NCI-H1048 (cell line): Measurements from ENCODE around the gene RAB5B.

Experiments
- DNase-seq: peaks from one replicate; lab custom pipeline; 2025; lab: John Stamatoyannopoulos, UW

The RAB5B gene, protein sequence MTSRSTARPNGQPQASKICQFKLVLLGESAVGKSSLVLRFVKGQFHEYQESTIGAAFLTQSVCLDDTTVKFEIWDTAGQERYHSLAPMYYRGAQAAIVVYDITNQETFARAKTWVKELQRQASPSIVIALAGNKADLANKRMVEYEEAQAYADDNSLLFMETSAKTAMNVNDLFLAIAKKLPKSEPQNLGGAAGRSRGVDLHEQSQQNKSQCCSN

DNA sequence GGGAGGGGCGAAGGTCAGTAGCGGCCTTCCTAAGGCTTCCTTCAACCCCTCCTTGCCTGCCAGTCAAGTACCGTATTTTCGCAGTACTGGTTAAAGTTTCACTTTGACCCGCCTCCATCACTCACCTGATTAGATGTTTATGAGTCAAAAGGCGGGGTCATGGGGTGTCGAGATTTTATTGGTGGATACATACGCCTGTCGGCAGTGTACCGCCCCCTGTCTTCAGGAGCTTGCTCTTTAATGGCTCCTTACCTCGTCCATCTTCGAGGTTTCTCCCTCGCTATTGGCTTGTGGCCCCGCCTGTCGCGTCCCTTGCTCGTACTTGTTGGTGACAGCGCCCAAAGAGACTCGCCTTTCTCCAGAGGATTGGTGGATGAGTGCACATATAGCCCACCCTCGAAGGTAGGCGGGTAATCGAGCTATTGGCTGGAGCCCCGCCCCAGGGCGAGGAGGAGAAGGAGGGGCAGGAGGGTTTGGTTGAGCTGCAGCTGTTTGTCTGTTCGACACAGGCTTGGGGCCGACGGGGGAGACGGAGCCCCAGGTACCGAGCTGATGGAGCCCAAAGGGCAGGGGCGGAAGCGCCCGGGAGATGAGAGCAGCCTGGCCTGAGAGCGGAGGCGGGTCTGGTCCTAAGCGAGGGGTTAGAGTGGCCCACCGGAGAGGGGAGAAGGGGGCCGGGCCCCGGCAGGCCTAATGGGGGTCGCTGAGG lies at the start of gene RAB5B:
RAB5B (plus strand) TSS at position 480 of the 709 bp plus-strand sequence. CDS start 12,883 bp downstream, outside the sequence.
- peak; percentile 99 for DNase-seq

DNA sequence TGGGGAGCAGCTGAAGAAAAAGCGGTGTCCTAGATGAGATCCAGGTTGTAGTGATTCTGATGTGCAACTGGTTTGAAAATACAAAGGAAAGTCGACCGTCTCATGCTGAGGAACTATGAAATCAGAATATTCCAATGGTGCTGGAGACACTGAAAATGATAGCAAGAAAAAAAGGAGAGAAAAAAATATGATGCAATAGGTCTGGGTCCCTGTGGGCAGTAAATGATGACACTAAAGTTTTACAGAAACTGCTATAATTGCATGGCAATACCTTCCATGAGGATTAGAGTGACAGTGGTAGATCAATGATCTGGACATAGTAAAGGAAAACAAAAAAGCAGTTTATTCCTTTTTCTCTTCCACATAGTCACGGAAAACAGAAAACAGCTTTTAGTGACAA lies 48.5 kb upstream of the RAB5B start:
- DNase-seq: no peak

DNA sequence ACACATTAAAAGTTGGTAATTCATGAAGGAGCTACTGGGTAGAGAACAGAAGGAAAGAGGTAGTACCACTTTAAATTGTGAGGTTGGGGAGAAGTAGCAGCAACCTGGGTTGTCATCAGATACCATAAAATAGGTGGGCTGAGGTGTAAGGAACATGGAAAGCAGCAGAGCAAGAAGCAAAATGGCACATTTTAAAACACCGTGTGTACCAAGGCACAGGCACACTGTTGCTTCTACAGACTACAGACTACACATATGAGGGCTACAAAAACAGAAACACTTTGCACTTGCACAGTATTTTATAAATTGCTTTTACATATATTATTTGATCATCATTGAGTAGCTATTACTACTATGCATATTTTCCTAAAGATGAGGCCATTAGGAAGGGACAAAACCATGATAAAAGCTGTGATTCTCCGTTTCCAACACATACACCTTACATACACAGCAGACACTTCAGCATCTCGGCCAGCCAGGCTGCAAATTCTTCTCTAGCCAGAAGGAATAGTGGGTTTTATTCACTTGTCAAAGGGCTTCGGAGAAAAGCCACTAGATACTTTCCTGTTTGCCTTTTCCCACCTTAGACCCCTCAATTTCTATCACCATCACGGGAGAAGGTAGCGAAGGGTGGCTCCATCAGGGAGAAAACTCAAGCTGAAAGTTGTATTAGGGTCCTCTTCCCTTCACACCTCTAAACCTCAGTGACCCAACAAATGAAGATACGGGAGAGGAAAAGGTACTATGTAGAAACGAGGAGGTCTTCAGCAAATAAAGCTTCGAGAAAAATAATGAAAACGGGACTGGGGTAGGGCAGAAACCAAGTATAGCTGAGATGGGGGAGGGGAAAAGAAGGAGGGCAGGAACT lies 47.8 kb upstream of the RAB5B start:
- DNase-seq: no peak

DNA sequence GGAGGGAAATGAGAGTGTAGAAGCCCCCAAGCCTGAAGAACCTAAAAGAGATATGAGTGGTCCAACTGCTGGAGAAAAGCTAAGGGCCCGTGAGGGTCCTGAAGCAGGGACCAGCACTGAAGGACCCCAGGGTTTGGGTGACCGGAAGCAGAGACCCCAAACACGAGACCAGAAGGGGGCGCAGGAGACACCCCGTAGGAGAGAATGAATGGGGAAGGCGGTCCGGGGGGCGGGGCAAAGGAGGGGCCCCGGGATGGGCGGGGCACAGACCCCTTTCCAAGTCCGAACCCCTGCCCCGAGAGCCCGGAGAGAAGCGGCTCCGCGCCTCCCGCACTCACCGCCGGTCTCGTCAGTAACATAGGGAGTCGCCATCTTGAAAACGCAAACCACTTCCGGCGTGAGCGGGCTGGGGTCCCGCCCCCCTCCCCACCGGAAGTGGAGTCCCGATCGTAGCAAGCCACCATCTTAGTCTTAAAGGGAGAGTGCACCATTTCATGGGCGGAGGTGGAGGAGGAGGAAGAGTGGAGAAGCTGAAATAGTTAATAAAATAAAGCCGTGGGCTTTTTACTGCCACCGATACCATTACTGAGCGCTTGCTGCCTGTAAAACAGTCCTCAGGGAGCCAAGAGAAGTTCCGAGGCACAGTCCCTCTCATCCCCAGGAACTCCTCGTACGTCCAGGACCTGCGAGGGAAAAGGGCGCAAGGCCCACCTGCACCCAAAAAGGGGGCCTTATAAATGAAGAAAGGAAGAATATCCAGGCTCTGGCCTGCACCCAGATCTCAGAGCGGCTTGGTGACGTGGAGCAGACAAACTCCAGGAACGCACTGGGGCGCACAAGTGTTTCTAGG lies 46.9 kb upstream of the RAB5B start:
- peak; percentile 86 for DNase-seq

DNA sequence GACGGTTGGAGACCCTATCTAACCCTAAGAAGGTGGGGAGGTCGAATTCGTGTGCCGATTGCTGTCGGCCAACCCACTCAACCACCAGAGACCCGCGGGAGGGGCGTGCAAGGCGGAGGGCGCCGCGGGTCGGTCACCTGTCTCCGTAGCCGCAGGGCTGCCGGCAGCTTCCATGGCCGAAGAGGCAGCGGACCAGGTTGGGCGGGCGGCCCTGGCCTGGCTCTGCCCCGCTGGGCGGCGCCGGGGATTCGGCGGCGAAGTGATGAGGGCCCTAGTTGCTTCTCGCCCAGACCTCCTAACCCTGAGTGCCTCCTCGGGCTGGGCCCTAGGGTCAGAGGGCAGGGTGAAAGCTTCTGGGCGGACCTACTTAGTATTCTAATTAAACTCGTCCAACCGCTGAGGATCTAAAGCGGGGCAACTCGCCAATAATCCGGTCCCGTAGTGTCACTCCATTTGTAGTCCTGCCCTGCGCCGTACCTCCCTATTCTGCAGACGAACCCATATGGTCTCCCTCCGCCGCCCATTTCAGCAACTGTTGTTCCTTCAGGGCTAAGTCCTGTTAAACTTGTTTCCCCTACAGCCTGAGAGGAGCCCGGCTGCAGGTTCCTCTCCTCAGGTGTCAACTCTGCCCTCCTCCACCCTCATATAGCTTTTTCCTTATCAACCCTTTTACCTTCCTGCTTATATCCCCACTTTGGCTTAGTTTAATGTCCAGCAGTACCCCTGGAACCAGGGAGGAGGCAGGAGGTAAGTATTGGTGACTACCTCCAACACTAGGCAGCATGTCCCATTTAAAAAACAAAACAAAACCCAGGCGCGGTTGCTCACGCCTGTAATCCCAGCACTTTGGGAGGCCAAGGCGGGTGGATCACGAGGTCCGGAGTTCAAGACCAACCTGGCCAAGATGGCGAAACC lies 46.0 kb upstream of the RAB5B start, which contains the start of gene PYM1:
PYM1 (minus strand) TSS at position 307 of the 915 bp plus-strand sequence; CDS start at position 174, 133 bp downstream.
- DNase-seq: no peak

DNA sequence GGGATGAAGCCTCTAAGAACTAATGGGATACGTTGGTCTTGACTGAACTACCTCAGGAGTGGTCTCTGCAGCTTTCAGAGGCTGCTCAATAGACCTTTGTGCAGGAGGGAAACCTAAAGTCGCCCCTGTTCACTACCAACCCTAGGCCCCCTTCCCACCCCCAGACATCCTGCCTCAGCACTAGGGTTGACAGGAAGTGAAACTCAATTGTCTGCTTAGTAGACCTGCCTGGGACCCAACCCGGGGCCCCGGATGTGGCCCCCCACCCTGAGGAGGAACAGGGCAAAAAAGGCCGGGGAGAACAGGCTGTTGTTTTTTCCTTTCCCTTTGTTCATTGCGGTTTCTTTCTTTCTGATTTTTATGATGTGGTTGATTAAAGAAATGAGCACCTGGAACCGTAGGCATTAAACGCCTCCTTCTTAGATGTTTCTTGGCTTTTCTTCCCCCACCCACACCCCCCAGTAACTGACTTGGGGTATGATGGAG lies 44.5 kb upstream of the RAB5B start:
- DNase-seq: no peak

DNA sequence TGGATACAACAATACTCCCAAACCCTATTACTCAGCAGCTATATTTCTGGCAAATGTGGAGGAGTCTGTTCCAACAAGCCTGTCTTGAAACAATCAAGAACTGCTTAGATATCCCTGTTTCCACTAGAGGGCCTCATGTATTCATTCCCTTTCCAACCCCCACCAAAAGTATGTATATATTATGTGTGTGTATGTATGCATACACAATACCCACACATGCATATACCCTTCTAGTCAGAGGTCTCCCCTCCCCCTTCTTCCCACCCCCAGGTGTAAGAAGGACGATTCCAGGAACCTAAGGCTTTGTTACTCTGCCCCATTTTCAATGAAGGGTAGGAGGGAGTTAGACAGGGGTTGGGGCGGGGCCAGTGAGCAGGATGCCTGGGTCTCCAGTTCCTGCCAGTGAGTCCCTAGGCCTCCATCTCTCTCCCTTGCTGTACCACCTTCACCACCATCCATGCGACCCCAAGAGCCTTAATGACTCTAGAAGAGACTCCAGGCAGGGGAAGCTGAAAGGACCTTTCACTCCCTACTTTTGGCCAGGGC lies 43.0 kb upstream of the RAB5B start, which contains the start of gene DGKA:
DGKA (plus strand) TSS at position 392 of the 546 bp plus-strand sequence. CDS start 5,342 bp downstream, outside the sequence.
- no peak for DNase-seq

DNA sequence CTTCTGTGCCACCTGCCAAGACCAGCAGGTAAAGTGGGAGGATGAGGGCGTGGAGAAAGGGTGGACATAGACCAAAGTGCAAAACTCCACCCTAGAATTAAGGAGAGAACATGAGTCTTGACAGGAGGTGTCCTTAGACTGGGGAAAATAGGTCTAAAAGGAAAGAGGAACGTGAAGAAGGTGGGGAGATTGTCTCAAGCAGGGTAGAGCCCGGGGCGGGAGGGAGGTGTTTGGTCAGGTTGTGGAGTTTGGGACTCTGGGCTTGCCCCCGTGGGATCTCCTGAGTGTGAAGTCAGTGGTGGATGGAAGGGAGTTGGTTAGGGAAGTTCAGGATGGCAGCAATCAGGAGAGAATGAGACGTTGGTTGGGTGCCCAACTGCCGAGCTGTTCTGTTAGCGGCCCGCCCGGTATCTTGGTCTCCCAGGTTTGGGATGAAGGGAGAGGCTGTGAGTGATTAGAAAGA lies 42.5 kb upstream of the RAB5B start:
- no peak for DNase-seq

DNA sequence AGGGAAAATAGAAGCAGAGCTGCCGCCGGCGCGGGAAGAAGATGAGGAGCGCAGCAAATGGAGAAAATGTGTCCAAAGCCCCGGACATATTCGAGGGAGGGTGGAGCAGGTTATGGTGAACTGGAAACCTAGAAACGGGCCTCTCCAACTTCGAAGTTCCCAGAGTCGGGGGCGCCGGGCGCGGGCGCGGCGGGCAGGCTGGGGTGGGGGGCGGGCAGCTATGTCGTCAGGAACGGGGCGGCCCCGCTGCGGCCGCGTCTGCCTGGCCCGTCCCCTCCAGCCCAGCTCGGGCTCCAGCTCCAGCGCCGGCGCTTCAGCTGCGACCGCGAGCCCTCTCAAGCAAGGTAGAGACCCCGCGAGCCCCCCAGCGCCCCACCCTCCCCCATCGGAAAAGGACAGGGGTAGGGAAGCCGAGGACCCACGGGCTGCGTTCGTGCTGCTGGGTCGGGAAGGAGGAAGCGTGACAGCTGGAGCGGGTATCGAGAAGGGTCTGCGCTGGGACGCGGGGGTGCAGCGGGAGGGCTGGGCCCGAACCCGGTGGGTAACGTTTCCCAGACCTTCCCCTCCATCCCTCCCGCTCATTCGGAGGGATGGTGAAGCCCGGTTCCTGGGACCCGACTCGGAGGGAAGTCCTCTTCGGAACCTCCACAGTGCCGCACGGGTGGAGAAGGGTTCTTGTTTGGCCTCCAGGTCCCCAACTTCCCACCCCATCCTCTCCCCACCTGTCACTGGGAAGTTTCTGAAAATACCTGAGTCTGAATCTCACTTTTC lies 41.9 kb upstream of the RAB5B start:
- no peak for DNase-seq

DNA sequence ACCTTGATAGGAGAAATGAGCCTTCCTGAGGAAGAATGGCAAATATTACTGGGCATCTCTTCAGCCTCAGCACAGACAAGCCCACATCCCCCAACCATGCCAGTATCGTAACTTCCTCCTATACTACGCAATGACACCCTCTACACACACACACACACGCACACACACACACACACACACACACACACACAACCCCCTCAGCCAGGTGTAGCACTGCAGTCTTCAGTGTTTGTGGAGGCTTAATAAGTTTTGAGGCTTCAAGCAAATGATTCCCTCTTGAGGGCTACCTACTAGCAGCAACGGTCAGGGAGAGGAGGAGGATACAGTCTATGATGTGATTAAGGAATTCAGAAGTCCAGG lies 41.3 kb upstream of the RAB5B start:
- DNase-seq: no peak

DNA sequence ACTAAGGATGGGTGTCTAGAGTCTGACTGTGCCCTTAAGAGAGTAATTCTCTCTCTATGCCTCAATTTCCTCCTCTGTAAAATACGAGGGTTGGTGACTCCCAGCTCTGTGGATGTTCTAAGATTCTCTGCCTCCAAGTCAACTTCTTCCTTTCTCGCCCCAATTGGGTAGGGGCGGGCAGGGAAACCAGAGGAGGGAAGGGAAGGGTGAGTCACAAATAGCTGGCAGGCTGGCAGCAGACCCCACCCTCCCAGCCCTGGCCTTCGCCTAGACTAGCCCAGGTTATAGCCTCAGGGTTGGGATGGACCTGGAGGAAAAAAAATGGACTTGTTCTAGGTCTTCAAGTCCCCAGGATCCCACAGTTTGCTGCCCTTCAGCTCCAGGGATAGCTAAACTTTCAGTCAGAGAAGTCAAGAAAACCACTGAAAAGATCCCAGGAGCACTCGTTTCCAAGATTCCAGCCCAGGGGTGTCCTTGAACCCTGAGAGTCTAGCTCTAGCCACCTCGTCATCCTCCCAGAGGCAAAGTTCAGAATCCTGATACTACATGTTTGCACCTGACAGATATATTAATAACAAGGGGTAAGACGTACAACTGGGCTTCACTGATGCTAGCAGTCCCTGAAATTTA lies 40.6 kb upstream of the RAB5B start:
- DNase-seq: no peak

DNA sequence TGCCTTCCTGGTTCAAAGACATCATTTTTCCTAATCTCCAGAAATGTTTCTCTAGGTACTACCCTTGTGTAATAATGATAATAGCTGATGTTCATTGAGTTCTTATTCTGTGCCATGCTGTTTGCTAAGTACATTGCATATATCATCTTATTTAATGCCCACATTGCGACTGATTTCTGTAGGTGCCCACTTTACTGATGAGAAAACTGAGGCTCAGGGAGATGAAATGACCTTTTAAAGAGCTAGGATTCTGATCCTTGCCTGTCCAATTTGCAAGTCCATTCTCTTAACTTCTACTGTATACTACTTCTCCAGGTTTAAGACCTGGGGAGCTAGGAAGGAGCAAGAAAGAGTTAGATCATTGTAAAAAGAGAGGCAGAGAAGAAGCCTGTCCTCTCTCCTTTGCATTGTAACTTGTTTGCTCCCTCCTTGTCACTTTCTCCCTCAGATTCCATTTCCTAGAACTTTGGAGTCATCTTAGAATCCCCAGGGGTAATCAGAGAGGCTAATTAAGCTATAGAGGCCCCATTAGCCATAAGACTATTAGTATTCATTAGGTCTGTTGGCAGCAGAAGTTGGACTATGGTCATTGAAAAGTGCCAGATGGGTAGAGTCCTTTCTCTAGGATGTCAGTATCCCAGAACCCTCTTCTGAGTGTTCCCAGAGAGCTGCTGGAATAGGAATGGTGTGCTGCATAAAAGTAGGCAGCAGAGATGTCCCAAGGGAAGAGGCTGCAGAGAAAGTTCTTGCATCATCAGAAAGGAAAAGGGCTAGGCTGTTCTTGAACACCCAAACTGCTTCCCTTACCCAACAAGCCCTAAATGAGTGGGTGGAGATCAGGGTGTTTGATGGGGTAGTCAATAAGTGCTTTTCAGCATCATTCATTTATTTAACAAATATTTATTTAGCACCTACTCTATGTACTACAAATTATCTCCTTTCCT lies 39.8 kb upstream of the RAB5B start:
- DNase-seq: no peak

DNA sequence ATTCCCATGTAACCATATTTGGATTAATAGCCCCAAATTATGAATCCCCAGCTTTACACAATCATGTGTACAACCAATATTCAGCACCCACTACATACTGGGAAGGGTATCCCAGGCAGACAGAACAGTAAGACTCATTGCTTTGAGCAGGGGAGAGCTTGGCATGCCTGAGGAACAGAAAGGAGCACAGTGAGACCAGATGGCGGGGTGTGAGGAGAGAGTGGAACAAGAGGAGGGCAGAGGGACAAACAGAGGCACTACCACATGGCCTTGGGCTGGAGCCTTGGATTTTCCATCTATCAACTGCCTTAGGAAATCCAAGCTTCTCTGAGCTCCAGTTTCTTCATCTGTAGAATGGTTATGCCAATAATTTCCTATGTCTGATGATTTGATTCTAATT lies 39.1 kb upstream of the RAB5B start:
- no peak for DNase-seq

DNA sequence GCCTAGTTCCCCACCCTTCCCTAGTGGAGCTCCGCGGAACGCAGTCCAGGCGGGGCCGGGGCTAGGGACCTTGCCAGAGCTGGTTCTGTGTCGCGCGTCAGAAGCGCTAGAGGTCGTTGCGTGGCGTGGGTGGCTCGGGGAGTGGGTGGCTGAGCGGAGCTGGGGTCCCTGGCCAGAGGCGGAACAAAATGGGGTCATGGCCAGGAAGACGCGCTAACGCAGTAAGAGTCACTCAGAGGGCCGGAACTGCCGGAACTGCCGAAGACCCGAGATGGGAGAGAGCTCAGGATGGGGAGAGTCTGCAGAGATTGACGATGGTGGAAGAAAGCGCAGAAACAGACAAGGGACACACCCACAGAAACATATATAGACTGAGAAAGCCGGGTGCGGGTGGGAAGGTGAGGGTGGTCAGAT lies 38.1 kb upstream of the RAB5B start:
- no peak for DNase-seq

DNA sequence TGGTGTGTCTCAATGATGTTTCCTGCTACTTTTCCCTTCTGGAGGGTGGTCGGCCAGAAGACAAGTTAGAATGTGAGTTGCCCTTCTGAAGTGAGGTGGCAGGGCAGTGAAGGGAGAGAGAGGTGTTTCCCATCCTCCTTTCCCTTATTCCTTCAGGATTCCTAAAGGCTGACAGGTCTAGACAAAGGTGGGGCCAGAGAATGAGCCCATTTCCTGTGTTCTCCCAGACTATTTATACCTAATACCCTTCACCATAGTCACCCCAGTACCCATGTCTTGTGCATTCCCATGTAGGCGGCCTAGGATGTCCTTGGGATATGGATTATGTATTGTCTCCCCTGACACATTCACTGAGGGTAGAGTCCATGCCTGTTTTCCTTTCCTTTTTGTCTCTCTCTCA lies 35.9 kb upstream of the RAB5B start:
- no peak for DNase-seq

DNA sequence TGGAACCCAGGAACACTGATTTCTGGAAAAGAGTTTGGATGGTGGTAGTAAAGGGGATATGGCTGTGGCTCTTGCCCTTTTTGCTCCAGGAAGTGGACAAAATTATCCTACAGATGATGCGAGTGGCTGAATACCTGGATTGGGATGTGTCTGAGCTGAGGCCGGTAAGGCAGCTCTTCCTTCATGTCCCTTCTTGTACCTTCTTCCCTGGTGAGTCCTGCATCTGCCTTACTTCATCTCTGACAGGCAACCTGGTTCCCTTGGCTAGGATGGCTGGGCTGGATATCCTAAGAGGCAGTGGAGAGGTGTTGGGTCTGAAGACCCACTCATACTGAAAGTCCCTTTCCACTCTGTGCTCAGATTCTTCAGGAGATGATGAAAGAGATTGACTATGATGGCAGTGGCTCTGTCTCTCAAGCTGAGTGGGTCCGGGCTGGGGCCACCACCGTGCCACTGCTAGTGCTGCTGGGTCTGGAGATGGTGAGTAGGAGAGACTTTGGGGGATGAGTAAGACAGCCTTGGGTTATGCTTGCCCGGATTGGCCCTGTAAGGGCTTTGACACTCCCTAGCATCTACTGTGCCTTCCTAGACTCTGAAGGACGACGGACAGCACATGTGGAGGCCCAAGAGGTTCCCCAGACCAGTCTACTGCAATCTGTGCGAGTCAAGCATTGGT lies 34.9 kb upstream of the RAB5B start:
- no peak for DNase-seq
